HepG2 (cell line): ENCODE measurements around the gene ZNF562. TPM values are rescaled to one million over a fixed set of nuclear protein-coding genes. Genes with fewer than 3 reads are reported as not detected.

Experiments
- CHD4 ChIP-seq: fragments of 200-600 bp; sonication (generic); IDR thresholded peaks from 2 replicates; pipeline ENCODE4 v1.7.0; 2017; ENCODE audit warnings: mild to moderate bottlenecking, low read length, borderline replicate concordance
- ELF3 ChIP-seq: IDR thresholded peaks from 2 replicates; pipeline ENCODE4 v1.6.1; 2016; ENCODE audit warnings: missing genetic modification reagents, missing compliant biosample characterization
- FOXO1 ChIP-seq: sonication (generic); formaldehyde crosslinking; IDR thresholded peaks from 2 replicates; pipeline ENCODE4 v1.4.0; 2020; ENCODE audit warnings: missing genetic modification reagents
- GMEB2 ChIP-seq: IDR thresholded peaks from 2 replicates; pipeline ENCODE4 v1.6.1; 2016; ENCODE audit warnings: missing biosample characterization, missing genetic modification reagents, low read depth
- GRHL1 ChIP-seq: sonication (generic); formaldehyde crosslinking; conservative IDR thresholded peaks from 2 replicates; pipeline ENCODE4 v1.8.0; 2022; ENCODE audit warnings: missing genetic modification reagents
- HES4 ChIP-seq: sonication (generic); formaldehyde crosslinking; IDR thresholded peaks from 2 replicates; pipeline ENCODE4 v1.9.0; 2021; ENCODE audit warnings: mild to moderate bottlenecking, missing genetic modification reagents, borderline replicate concordance
- HNF4A ChIP-seq: sonication (generic); formaldehyde crosslinking; IDR thresholded peaks from 2 replicates; pipeline ENCODE4 v1.4.0; 2020; ENCODE audit warnings: missing genetic modification reagents
- KDM2A ChIP-seq: sonication (generic); formaldehyde crosslinking; IDR thresholded peaks from 2 replicates; pipeline ENCODE4 v1.4.0; 2020; ENCODE audit warnings: low read depth, missing genetic modification reagents, borderline replicate concordance
- MIER3 ChIP-seq: IDR thresholded peaks from 2 replicates; pipeline ENCODE4 v1.6.1; 2016; ENCODE audit warnings: missing compliant biosample characterization, borderline replicate concordance
- MLX ChIP-seq: IDR thresholded peaks from 2 replicates; pipeline ENCODE4 v1.6.1; 2016
- MTA3 ChIP-seq: sonication (generic); formaldehyde crosslinking; IDR thresholded peaks from 2 replicates; pipeline ENCODE4 v1.4.0; 2020; ENCODE audit warnings: missing genetic modification reagents
- NKX3-1 ChIP-seq: sonication (generic); formaldehyde crosslinking; IDR thresholded peaks from 2 replicates; pipeline ENCODE4 v1.5.0; 2020; ENCODE audit warnings: missing genetic modification reagents
- RAD21 ChIP-seq: fragments of 450-650 bp; formaldehyde crosslinking; IDR thresholded peaks from 2 replicates; pipeline ENCODE4 v1.5.0; 2020; ENCODE audit warnings: mild to moderate bottlenecking
- RELA ChIP-seq: sonication (generic); formaldehyde crosslinking; IDR thresholded peaks from 2 replicates; pipeline ENCODE4 v1.4.0; 2020; ENCODE audit warnings: missing genetic modification reagents
- REXO4 ChIP-seq: sonication (generic); formaldehyde crosslinking; IDR thresholded peaks from 2 replicates; pipeline ENCODE4 v1.8.0; 2022; ENCODE audit warnings: missing genetic modification reagents, mild to moderate bottlenecking, borderline replicate concordance
- SMAD9 ChIP-seq: sonication (generic); formaldehyde crosslinking; IDR thresholded peaks from 2 replicates; pipeline ENCODE4 v1.5.1; 2020; ENCODE audit warnings: mild to moderate bottlenecking, missing genetic modification reagents
- SP140L ChIP-seq: sonication (generic); formaldehyde crosslinking; IDR thresholded peaks from 2 replicates; pipeline ENCODE4 v1.4.0; 2020; ENCODE audit warnings: missing genetic modification reagents, borderline replicate concordance
- TOE1 ChIP-seq: sonication (generic); formaldehyde crosslinking; IDR thresholded peaks from 2 replicates; pipeline ENCODE4 v1.4.0; 2020; ENCODE audit warnings: mild to moderate bottlenecking, missing genetic modification reagents
- ZBTB39 ChIP-seq: sonication (generic); formaldehyde crosslinking; IDR thresholded peaks from 2 replicates; pipeline ENCODE4 v1.5.0; 2020; ENCODE audit warnings: missing genetic modification reagents
- ZNF224 ChIP-seq: sonication (generic); formaldehyde crosslinking; IDR thresholded peaks from 2 replicates; pipeline ENCODE4 v1.5.0; 2020; ENCODE audit warnings: mild to moderate bottlenecking, missing genetic modification reagents
- ZNF496 ChIP-seq: sonication (generic); formaldehyde crosslinking; IDR thresholded peaks from 2 replicates; pipeline ENCODE4 v1.8.1; 2023; ENCODE audit warnings: mild to moderate bottlenecking, moderate library complexity, missing genetic modification reagents; ENCODE audit not compliant: insufficient replicate concordance
- ZNF597 ChIP-seq: sonication (generic); formaldehyde crosslinking; IDR thresholded peaks from 2 replicates; pipeline ENCODE4 v1.5.0; 2020; ENCODE audit warnings: missing genetic modification reagents
- ZNF883 ChIP-seq: sonication (generic); formaldehyde crosslinking; IDR thresholded peaks from 2 replicates; pipeline ENCODE4 v1.5.1; 2020; ENCODE audit warnings: mild to moderate bottlenecking, missing genetic modification reagents; ENCODE audit errors: not compliant biosample characterization
- polyA plus RNA-seq, 8 experiments: library from polyadenylated mRNA; depleted of rRNA in 3 of 8; stranded (reverse) in 7 of 8; unstranded in 1 of 8; fragments of >200 nt; fragmentation: Illumina TruSeq in 4 of 8; extraction: Trizol in 4 of 8; gene quantifications; 2 replicates each; pipeline versions ENCODE4 v1.2.1 to v1.2.3, GENCODE V29; 2011 to 2016; ENCODE audit warnings: low read depth in 4 of 8, missing spikeins in 1 of 8, mixed read lengths in 1 of 8; ENCODE audit not compliant: insufficient read depth in 1 of 8
- total RNA-seq, 5 experiments: library from RNA; depleted of rRNA; stranded (reverse); fragments of >200 nt; fragmentation: Illumina TruSeq; extraction: Trizol; gene quantifications; 2 replicates each; pipeline ENCODE4 v1.2.3, GENCODE V29; 2016; ENCODE audit warnings: low read depth in 1 of 5

The ZNF562 gene
- total and polyA plus RNA-seq, 2 of the 13 experiments (the other 11 are each of a cell fraction or from before 2014, with no cell fraction given), result 13.1 to 32.7 TPM

- TF ChIP-seq MLX (CRISPR knock-in tag), result no peak
- TF ChIP-seq CHD4, result no peak
- TF ChIP-seq ZBTB39 (CRISPR knock-in tag), result no peak
- TF ChIP-seq ZNF597 (CRISPR knock-in tag), result no peak
- no peak for TF ChIP-seq REXO4
- no peak for TF ChIP-seq MTA3 (CRISPR knock-in tag)
- no peak for TF ChIP-seq ZNF496 (CRISPR knock-in tag)
- peak; percentile 27 for TF ChIP-seq ZNF883
- TF ChIP-seq SP140L (CRISPR knock-in tag), result no peak
- no peak for TF ChIP-seq HNF4A (CRISPR knock-in tag)
- peak; percentile 80; the same call in 1 of the 2 replicates for TF ChIP-seq KDM2A (CRISPR knock-in tag)
- no peak for TF ChIP-seq GRHL1 (CRISPR knock-in tag)
- TF ChIP-seq RELA, result no peak
- TF ChIP-seq ELF3 (CRISPR knock-in tag), result peak; percentile 42; the same call in 1 of the 2 replicates
- TF ChIP-seq SMAD9 (CRISPR knock-in tag), result 0 out of 2 replicates have a peak, but pooled peaks have one; percentile 20
- TF ChIP-seq GMEB2 (CRISPR knock-in tag), result no peak
- TF ChIP-seq ZNF224 (CRISPR knock-in tag), result 0 out of 2 replicates have a peak, but pooled peaks have one; percentile 89
- no peak for TF ChIP-seq NKX3-1 (CRISPR knock-in tag)
- TF ChIP-seq HES4 (CRISPR knock-in tag), result no peak
- no peak; the same call in 1 of the 2 replicates for TF ChIP-seq FOXO1 (CRISPR knock-in tag)
- no peak for TF ChIP-seq RAD21 (CRISPR knock-in tag)
- TF ChIP-seq MIER3 (CRISPR knock-in tag), result peak; percentile 25; the same call in 1 of the 2 replicates
- 0 out of 2 replicates have a peak, but pooled peaks have one; percentile 34 for TF ChIP-seq TOE1
Observed at GRCh38 chr19:9674663-9675357, at the start of gene ZNF562 (continued).
